SK-N-SH (cell line): ENCODE data around the gene CCL24. TPM values are rescaled to one million over a fixed set of nuclear protein-coding genes. Genes with fewer than 3 reads are reported as not detected.

Source experiments
- CTCF ChIA-PET: fragments of 300-600, 350-600 bp; formaldehyde crosslinking; extraction: SDS; loops from one replicate; lab custom pipeline; 2021; lab: Yijun Ruan, JAX
- POLR2A ChIA-PET: fragments of 350-600 bp; sonication (Branson Sonifier 250); formaldehyde crosslinking; extraction: SDS; loops from one replicate; lab custom pipeline; 2020; ENCODE audit warnings: antibody characterized with exemption, inconsistent platforms; lab: Yijun Ruan, JAX
- DNase-seq: peaks from one replicate; pipeline ENCODE4 v3.0.0; 2012
- H2AFZ ChIP-seq: fragments of 200-600 bp; sonication (generic); 2 replicates; pipeline ENCODE4 v1.8.1; 2016; ENCODE audit warnings: antibody characterized with exemption, mild to moderate bottlenecking, low read depth
- H3F3A ChIP-seq: fragments of 200-600 bp; sonication (generic); replicated peaks from 2 replicates; pipeline ENCODE3; 2016; ENCODE audit warnings: antibody characterized with exemption, mild to moderate bottlenecking; ENCODE audit not compliant: insufficient read depth
- H3K27ac ChIP-seq, 2 experiments: fragments of 200-500 bp in 1 of 2; fragments of 200-600 bp in 1 of 2; sonication (Bioruptor generic) in 1 of 2; sonication (generic), shearing (Covaris generic) in 1 of 2; 2 replicates each; pipeline versions ENCODE4 v1.5.1 to v1.6.1; 2014 to 2016; ENCODE audit warnings: low read depth in 2 of 2, inconsistent platforms in 1 of 2, low read length in 1 of 2, mild to moderate bottlenecking in 1 of 2, mixed read lengths in 1 of 2
- H3K27me3 ChIP-seq: fragments of 200-600 bp; sonication (generic), shearing (Covaris generic); 2 replicates; pipeline ENCODE4 v1.6.1; 2016; ENCODE audit warnings: mixed run types; ENCODE audit not compliant: insufficient read depth
- H3K36me3 ChIP-seq, 2 experiments: fragments of 200-500 bp in 1 of 2; fragments of 200-600 bp in 1 of 2; sonication (Bioruptor generic) in 1 of 2; sonication (generic) in 1 of 2; replicated peaks in 1 of 2; 2 replicates each; pipeline versions ENCODE3 to v1.5.1; 2014 to 2016; ENCODE audit warnings: low read length in 1 of 2, mild to moderate bottlenecking in 1 of 2; ENCODE audit not compliant: insufficient read depth in 2 of 2, control insufficient read depth in 1 of 2
- H3K4me1 ChIP-seq, 2 experiments: fragments of 200-500 bp in 1 of 2; fragments of 200-600 bp in 1 of 2; sonication (Bioruptor generic) in 1 of 2; sonication (generic), shearing (Covaris generic) in 1 of 2; 2 replicates each; pipeline versions ENCODE4 v1.5.1 to v1.6.1; 2014 to 2016; ENCODE audit warnings: low read depth in 1 of 2, low read length in 1 of 2, mixed run types in 1 of 2; ENCODE audit not compliant: insufficient read depth in 2 of 2, control insufficient read depth in 1 of 2
- H3K4me2 ChIP-seq: fragments of 200-600 bp; sonication (generic), shearing (Covaris generic); 2 replicates; pipeline ENCODE4 v1.6.1; 2017; ENCODE audit warnings: mixed run types
- H3K4me3 ChIP-seq, 2 experiments: fragments of 200-500 bp in 1 of 2; fragments of 200-600 bp in 1 of 2; sonication (Bioruptor generic) in 1 of 2; sonication (generic), shearing (Covaris generic) in 1 of 2; 2 replicates each; pipeline versions ENCODE4 v1.5.1 to v1.8.1; 2014 to 2016; ENCODE audit warnings: low read depth in 2 of 2, inconsistent platforms in 1 of 2, low read length in 1 of 2, mild to moderate bottlenecking in 1 of 2, mixed read lengths in 1 of 2, moderate library complexity in 1 of 2
- H3K79me2 ChIP-seq: fragments of 200-600 bp; sonication (generic); 2 replicates; pipeline ENCODE4 v1.8.1; 2017; ENCODE audit warnings: mild to moderate bottlenecking; ENCODE audit not compliant: insufficient read depth
- H3K9ac ChIP-seq: fragments of 200-600 bp; sonication (generic); 2 replicates; pipeline ENCODE4 v1.6.1; 2017; ENCODE audit warnings: mixed run types
- H3K9me2 ChIP-seq: fragments of 200-600 bp; sonication (generic); 2 replicates; pipeline ENCODE4 v1.6.1; 2017; ENCODE audit warnings: mixed run types
- H3K9me3 ChIP-seq: fragments of 200-600 bp; sonication (generic); 2 replicates; pipeline ENCODE4 v1.6.1; 2017; ENCODE audit warnings: mixed run types, mild to moderate bottlenecking, moderate library complexity
- H4K20me1 ChIP-seq: fragments of 200-600 bp; sonication (generic); 2 replicates; pipeline ENCODE4 v1.6.1; 2017; ENCODE audit warnings: mild to moderate bottlenecking, mixed run types; ENCODE audit not compliant: insufficient read depth
- ELF1 ChIP-seq: IDR thresholded peaks from 2 replicates; pipeline ENCODE4 v1.4.0; 2012
- EP300 ChIP-seq, 2 experiments: IDR thresholded peaks; 2 replicates each; pipeline versions ENCODE4 v1.4.0 to v1.6.1; 2012; ENCODE audit warnings: borderline replicate concordance in 1 of 2, low read depth in 1 of 2, low read length in 1 of 2
- FOXJ3 ChIP-seq: sonication (generic); formaldehyde crosslinking; IDR thresholded peaks from 2 replicates; pipeline ENCODE4 v1.5.1; 2020; ENCODE audit warnings: mild to moderate bottlenecking, missing genetic modification reagents
- FOXM1 ChIP-seq: IDR thresholded peaks from 2 replicates; pipeline ENCODE4 v1.4.0; 2012; ENCODE audit warnings: low read depth, mild to moderate bottlenecking
- GABPA ChIP-seq: IDR thresholded peaks from 2 replicates; pipeline ENCODE4 v1.4.0; 2012; ENCODE audit warnings: low read depth, mild to moderate bottlenecking
- GATA2 ChIP-seq: sonication (generic); formaldehyde crosslinking; IDR thresholded peaks from 2 replicates; pipeline ENCODE4 v1.5.0; 2020; ENCODE audit warnings: mild to moderate bottlenecking, missing genetic modification reagents
- IRF3 ChIP-seq: fragments of 150-350 bp; IDR thresholded peaks from 2 replicates; pipeline ENCODE4 v1.6.1; 2016; ENCODE audit warnings: mild to moderate bottlenecking, low read depth, low read length
- MAX ChIP-seq: IDR thresholded peaks from 2 replicates; pipeline ENCODE4 v1.4.0; 2012; ENCODE audit warnings: low read depth
- MXI1 ChIP-seq: IDR thresholded peaks from 2 replicates; pipeline ENCODE4 v1.6.1; 2012; ENCODE audit warnings: mild to moderate bottlenecking, low read depth, low read length, improper control_type of control experiment
- NRF1 ChIP-seq: IDR thresholded peaks from 2 replicates; pipeline ENCODE4 v1.6.1; 2012; ENCODE audit warnings: low read depth, mild to moderate bottlenecking, low read length
- PBX3 ChIP-seq: IDR thresholded peaks from 2 replicates; pipeline ENCODE4; 2012
- RAD21 ChIP-seq: IDR thresholded peaks from 2 replicates; pipeline ENCODE4 v1.6.1; 2012; ENCODE audit warnings: mild to moderate bottlenecking, low read length
- REST ChIP-seq: IDR thresholded peaks from 2 replicates; pipeline ENCODE4 v1.6.1; 2012; ENCODE audit warnings: mild to moderate bottlenecking, low read depth, low read length, moderate library complexity
- SIN3A ChIP-seq: IDR thresholded peaks from 2 replicates; pipeline ENCODE4 v1.6.1; 2012; ENCODE audit warnings: low read depth, mild to moderate bottlenecking, low read length, moderate library complexity, borderline replicate concordance
- TCF12 ChIP-seq: IDR thresholded peaks from 2 replicates; pipeline ENCODE4 v1.4.0; 2012
- USF1 ChIP-seq: IDR thresholded peaks from 2 replicates; pipeline ENCODE4 v1.4.0; 2012; ENCODE audit warnings: low read depth, borderline replicate concordance
- USF2 ChIP-seq: fragments of 150-350 bp; IDR thresholded peaks from 2 replicates; pipeline ENCODE4 v1.6.1; 2017; ENCODE audit warnings: antibody characterized with exemption, low read length, low read depth, borderline replicate concordance
- WGBS: methylation state at CpG from one replicate; pipeline ENCODE4 v1.1.6; 2017; ENCODE audit warnings: low lambda C conversion rate; 5-methylcytosine and 5-hydroxymethylcytosine counted together
- polyA plus RNA-seq, 3 experiments: library from polyadenylated mRNA; depleted of rRNA; stranded (reverse); fragments of >200 nt; gene quantifications; 2 replicates each; pipeline ENCODE4 v1.2.3, GENCODE V29; 2012
- TF ChIP-seq, protein P1 (sequence below): IDR thresholded peaks from 2 replicates; pipeline ENCODE4 v1.4.0; 2012; ENCODE audit warnings: low read depth, borderline replicate concordance

CCL24 gene
- polyA plus RNA-seq, 1 of the 3 experiments (the other 2 are of a cell fraction) = not detected

- CTCF ChIA-PET = interaction anchor here (0.9 to 2.1 kb wide), 3 partner anchors 135 to 186 kb away, joined by 3 to 12 read pairs (median 4); partner anchors contain the start of genes MDH2 and STYXL1
- POLR2A ChIA-PET = no interaction called here
Measured at GRCh38 chr7:75861636-75862035, 48.0 kb upstream of the CCL24 start.

GRCh38 chr7:75858410-75858809, 44.8 kb upstream of the CCL24 start:
- Histone ChIP-seq H4K20me1 (no peaks in the 10 kb centered on the region), H3K4me1 (no peaks in the 10 kb centered on the region), H3K27me3 (no peaks in the 10 kb centered on the region; the same call in 1 of the 2 replicates), H3K27ac (no peak overlapping the region), H3K36me3 (no peaks in the 10 kb centered on the region), H3K4me2 (no peak overlapping the region), H2AFZ (no peak overlapping the region), H3F3A (no peaks in the 10 kb centered on the region), H3K9ac (no peak overlapping the region), H3K79me2 (no peaks in the 10 kb centered on the region), H3K9me2 (no peaks in the 10 kb centered on the region), H3K9me3 (no peaks in the 10 kb centered on the region), H3K4me3 (no peak overlapping the region)
- DNase-seq = no peak
- ChIA-PET CTCF (interaction anchor here (1.0 to 2.3 kb wide), 2 partner anchors 9 to 161 kb away, joined by 4 to 7 read pairs; no protein-coding TSS in a partner anchor), POLR2A (no interaction called here)
- TF ChIP-seq FOXM1 (no peak), MAX (no peak), SIN3A (no peak), EP300 (IDR thresholded peaks at IDR 0.05; ENCODE audit: borderline replicate concordance in 1 of 2, low read depth in 1 of 2, low read length in 1 of 2) (no peak), USF1 (no peak), RAD21 (no peak), TCF12 (no peak), NRF1 (no peak), PBX3 (no peak), USF2 (no peak), GATA2 (CRISPR knock-in tag) (no peak), REST (no peak), MXI1 (no peak), IRF3 (no peak)
- TF ChIP-seq, protein P1, sequence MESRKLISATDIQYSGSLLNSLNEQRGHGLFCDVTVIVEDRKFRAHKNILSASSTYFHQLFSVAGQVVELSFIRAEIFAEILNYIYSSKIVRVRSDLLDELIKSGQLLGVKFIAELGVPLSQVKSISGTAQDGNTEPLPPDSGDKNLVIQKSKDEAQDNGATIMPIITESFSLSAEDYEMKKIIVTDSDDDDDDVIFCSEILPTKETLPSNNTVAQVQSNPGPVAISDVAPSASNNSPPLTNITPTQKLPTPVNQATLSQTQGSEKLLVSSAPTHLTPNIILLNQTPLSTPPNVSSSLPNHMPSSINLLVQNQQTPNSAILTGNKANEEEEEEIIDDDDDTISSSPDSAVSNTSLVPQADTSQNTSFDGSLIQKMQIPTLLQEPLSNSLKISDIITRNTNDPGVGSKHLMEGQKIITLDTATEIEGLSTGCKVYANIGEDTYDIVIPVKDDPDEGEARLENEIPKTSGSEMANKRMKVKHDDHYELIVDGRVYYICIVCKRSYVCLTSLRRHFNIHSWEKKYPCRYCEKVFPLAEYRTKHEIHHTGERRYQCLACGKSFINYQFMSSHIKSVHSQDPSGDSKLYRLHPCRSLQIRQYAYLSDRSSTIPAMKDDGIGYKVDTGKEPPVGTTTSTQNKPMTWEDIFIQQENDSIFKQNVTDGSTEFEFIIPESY = no peak

More at GRCh38 chr7:75861636-75862035, 48.0 kb upstream of the CCL24 start:
- H3K27ac ChIP-seq = no peak overlapping the region
- no peaks in the 10 kb centered on the region for H3K79me2 ChIP-seq
- no peak for TF ChIP-seq FOXJ3 (CRISPR knock-in tag)
- TF ChIP-seq EP300 (IDR thresholded peaks at IDR 0.05; ENCODE audit: borderline replicate concordance in 1 of 2, low read depth in 1 of 2, low read length in 1 of 2) = no peak
- no peak for TF ChIP-seq GABPA
- TF ChIP-seq FOXM1 = no peak
- TF ChIP-seq ELF1 = no peak
- no peak for TF ChIP-seq GATA2 (CRISPR knock-in tag)
- no peaks in the 10 kb centered on the region for H3K9me2 ChIP-seq
- H3K9ac ChIP-seq = no peak overlapping the region
- H2AFZ ChIP-seq = no peak overlapping the region
- H3K9me3 ChIP-seq = no peaks in the 10 kb centered on the region
- no peaks in the 10 kb centered on the region for H4K20me1 ChIP-seq
- 89% methylated on average over 4 of the region's 4 CpGs for WGBS
- no peaks in the 10 kb centered on the region for H3K36me3 ChIP-seq
- DNase-seq = no peak
- H3K27me3 ChIP-seq = no peaks in the 10 kb centered on the region; the same call in 1 of the 2 replicates
- peaks cover 3% of the 10 kb centered on the region in 2 experiments; a peak in 1 of 4 replicates for H3K4me1 ChIP-seq
- H3K4me3 ChIP-seq = no peak overlapping the region
- no peaks in the 10 kb centered on the region for H3F3A ChIP-seq
- no peak overlapping the region for H3K4me2 ChIP-seq
